Measurements from ENCODE around the gene KRTAP9-8. TPM values are rescaled to one million over a fixed set of nuclear protein-coding genes. Genes with fewer than 3 reads are reported as not detected.

The KRTAP9-8 gene
- polyA plus RNA-seq, 1 donor (not counting 4 experiments of a cell fraction or from before 2014, with no cell fraction given): not detected

GRCh38 chr17:41258406-41258805 is 20.6 kb downstream of the KRTAP9-8 start:
- Histone ChIP-seq H3K4me1 (ENCODE audit: control insufficient read depth, extremely low read depth, insufficient read depth, low read length) (no peaks in the 10 kb centered on the region), H3K4me3 (ENCODE audit: control insufficient read depth in 2 of 3, extremely low read depth in 1 of 3, insufficient read depth in 2 of 3, low read depth in 1 of 3, low read length in 3 of 3) (no peak overlapping the region), H3K36me3 (ENCODE audit: control insufficient read depth in 2 of 2, extremely low read depth in 1 of 2, insufficient read depth in 2 of 2, low read length in 2 of 2) (no peaks in the 10 kb centered on the region), H3K27me3 (ENCODE audit: control insufficient read depth, extremely low read depth, insufficient read depth, low read length) (no peaks in the 10 kb centered on the region), H3K9me1 (ENCODE audit: control insufficient read depth, extremely low read depth, insufficient read depth, low read length) (no peaks in the 10 kb centered on the region), H3K27ac (ENCODE audit: control insufficient read depth, insufficient read depth, low read length) (no peak overlapping the region), H3K9me3 (ENCODE audit: control insufficient read depth, low read depth, low read length) (no peaks in the 10 kb centered on the region), H3K9ac (ENCODE audit: control insufficient read depth, extremely low read depth, insufficient read depth, low read length) (no peak overlapping the region), H3K4me2 (ENCODE audit: control insufficient read depth, extremely low read depth, insufficient read depth, low read depth, low read length) (no peak overlapping the region), H3K79me2 (ENCODE audit: control insufficient read depth, insufficient read depth, low read length) (no peaks in the 10 kb centered on the region), H4K20me1 (ENCODE audit: control insufficient read depth, extremely low read depth, insufficient read depth, low read length) (no peaks in the 10 kb centered on the region), H2AFZ (ENCODE audit: control insufficient read depth, low read length) (no peak overlapping the region)
- TF ChIP-seq EZH2 (IDR thresholded peaks at IDR 0.05; ENCODE audit: low read length) (no peak), CTCF (optimal IDR thresholded peaks at IDR 0.05 in 1 of 3, IDR thresholded peaks at IDR 0.05 in 1 of 3, conservative IDR thresholded peaks at IDR 0.05 in 1 of 3; ENCODE audit: extremely low read depth in 1 of 3, insufficient read depth in 2 of 3, low read length in 3 of 3) (no peak)
- dilution Hi-C loops (cut with MboI; ENCODE audit: extremely low pct_ligation_motif_present, low sequenced_read_pairs): no loop called here
- FAIRE-seq (no peak), DNase-seq (ENCODE audit: low read depth, low spot score) (no peak)

DNA sequence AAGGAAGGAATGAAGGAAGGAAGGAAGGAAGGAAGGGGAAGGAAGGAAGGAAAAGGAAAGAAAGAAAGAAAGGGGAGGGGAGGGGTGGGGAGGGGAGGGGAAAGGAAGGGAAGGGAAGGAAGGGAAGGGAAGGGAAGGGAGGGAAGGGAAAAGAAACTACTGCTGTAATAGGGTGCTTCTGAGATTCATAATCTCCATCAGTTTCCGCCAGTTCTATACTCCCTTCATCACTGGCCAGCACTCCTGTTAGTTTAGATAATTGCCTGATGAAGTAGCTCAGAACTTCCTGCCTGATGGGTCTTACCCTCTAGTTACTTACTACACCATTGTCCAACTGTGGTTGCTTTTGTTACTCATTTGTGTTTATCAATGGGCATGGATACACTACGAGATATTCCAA is 25.4 kb downstream of the KRTAP9-8 start:
- peaks cover 3% of the 10 kb centered on the region for H3K27me3 ChIP-seq (ENCODE audit: control insufficient read depth, extremely low read depth, insufficient read depth, low read length)
- no peak overlapping the region for H3K4me3 ChIP-seq (ENCODE audit: control insufficient read depth in 2 of 3, extremely low read depth in 1 of 3, insufficient read depth in 2 of 3, low read depth in 1 of 3, low read length in 3 of 3)
- H3K4me1 ChIP-seq (ENCODE audit: control insufficient read depth, extremely low read depth, insufficient read depth, low read length): no peaks in the 10 kb centered on the region
- no peak overlapping the region for H3K4me2 ChIP-seq (ENCODE audit: control insufficient read depth, extremely low read depth, insufficient read depth, low read depth, low read length)
- no peak overlapping the region for H2AFZ ChIP-seq (ENCODE audit: control insufficient read depth, low read length)
- H3K9me3 ChIP-seq (ENCODE audit: control insufficient read depth, low read depth, low read length): no peaks in the 10 kb centered on the region
- FAIRE-seq: no peak
- H4K20me1 ChIP-seq (ENCODE audit: control insufficient read depth, extremely low read depth, insufficient read depth, low read length): no peaks in the 10 kb centered on the region
- H3K79me2 ChIP-seq (ENCODE audit: control insufficient read depth, insufficient read depth, low read length): no peaks in the 10 kb centered on the region
- dilution Hi-C loops (cut with MboI; ENCODE audit: extremely low pct_ligation_motif_present, low sequenced_read_pairs): no loop called here
- H3K9me1 ChIP-seq (ENCODE audit: control insufficient read depth, extremely low read depth, insufficient read depth, low read length): no peaks in the 10 kb centered on the region
- no peak overlapping the region for H3K27ac ChIP-seq (ENCODE audit: control insufficient read depth, insufficient read depth, low read length)
- TF ChIP-seq CTCF (optimal IDR thresholded peaks at IDR 0.05 in 1 of 3, IDR thresholded peaks at IDR 0.05 in 1 of 3, conservative IDR thresholded peaks at IDR 0.05 in 1 of 3; ENCODE audit: extremely low read depth in 1 of 3, insufficient read depth in 2 of 3, low read length in 3 of 3) (no peak), EZH2 (IDR thresholded peaks at IDR 0.05; ENCODE audit: low read length) (no peak)
- no peak overlapping the region for H3K9ac ChIP-seq (ENCODE audit: control insufficient read depth, extremely low read depth, insufficient read depth, low read length)
- no peak for DNase-seq (ENCODE audit: low read depth, low spot score)
- no peaks in the 10 kb centered on the region for H3K36me3 ChIP-seq (ENCODE audit: control insufficient read depth in 2 of 2, extremely low read depth in 1 of 2, insufficient read depth in 2 of 2, low read length in 2 of 2)
